NB4 (cell line): ENCODE data around the gene KRI1.

Source experiments
- DNase-seq: peaks from one replicate; pipeline ENCODE4 v3.0.0; 2010; ENCODE audit warnings: low read depth
- H3K4me3 ChIP-seq: one replicate; pipeline ENCODE4 v1.5.1; 2011; ENCODE audit warnings: mild to moderate bottlenecking, low read depth, low read length, moderate library complexity
- CTCF ChIP-seq: IDR thresholded peaks from one replicate; pipeline ENCODE4 v1.5.1; 2012; ENCODE audit warnings: low read depth, low read length
- MAX ChIP-seq: IDR thresholded peaks from 2 replicates; pipeline ENCODE4 v1.6.1; 2011; ENCODE audit warnings: low read depth, low read length
- MYC ChIP-seq: IDR thresholded peaks from 2 replicates; pipeline ENCODE4 v1.6.1; 2011; ENCODE audit warnings: low read depth, low read length
- POLR2A ChIP-seq: IDR thresholded peaks from 2 replicates; pipeline ENCODE4 v1.6.1; 2011; ENCODE audit warnings: mild to moderate bottlenecking; ENCODE audit not compliant: insufficient read length; ENCODE audit errors: extremely low read depth

The KRI1 gene

GRCh38 chr19:10525636-10526035, 40.2 kb downstream of the KRI1 start:
- no peak overlapping the region for H3K4me3 ChIP-seq
- TF ChIP-seq CTCF (no peak), MAX (no peak), POLR2A (no peak), MYC (no peak)
- DNase-seq: no peak

GRCh38 chr19:10523135-10523636, 42.6 kb downstream of the KRI1 start:
- no peak overlapping the region for H3K4me3 ChIP-seq
- TF ChIP-seq POLR2A (no peak), MAX (no peak), CTCF (no peak), MYC (no peak)
- DNase-seq: no peak

- no peak for DNase-seq
- TF ChIP-seq MYC: no peak
- no peak for TF ChIP-seq MAX
- TF ChIP-seq POLR2A: no peak
- TF ChIP-seq CTCF: no peak
- H3K4me3 ChIP-seq: no peak overlapping the region
Measured at GRCh38 chr19:10521461-10522171, 44.2 kb downstream of the KRI1 start.

- no peak for DNase-seq
- no peak overlapping the region for H3K4me3 ChIP-seq
- TF ChIP-seq MYC (no peak), POLR2A (no peak), MAX (no peak), CTCF (no peak)
Measured at GRCh38 chr19:10520652-10521318, 45.0 kb downstream of the KRI1 start.

- TF ChIP-seq POLR2A (no peak), MYC (no peak), MAX (no peak), CTCF (no peak)
- no peak for DNase-seq
- no peak overlapping the region for H3K4me3 ChIP-seq
Measured at GRCh38 chr19:10519421-10519820, 46.4 kb downstream of the KRI1 start.
